K562 (cell line): Measurements from ENCODE around the gene CPNE8. TPM values are rescaled to one million over a fixed set of nuclear protein-coding genes. Genes with fewer than 3 reads are reported as not detected.

Experiments
- ATAC-seq: fragments of 200-7000 bp; cut with Tn5 transposase; 3 replicates; pipeline ENCODE4 v1.9.1; 2020; ENCODE audit warnings: moderate library complexity
- BruUV-seq: library from RNA; stranded (reverse); fragments of 400-500 nt; replicated peaks from 2 replicates; lab custom pipeline; 2021; lab: Mats Ljungman, UMichigan
- CTCF ChIA-PET: fragments of 300-600 bp; formaldehyde crosslinking; extraction: SDS; loops from one replicate; lab custom pipeline; 2021; ENCODE audit warnings: low intra/inter-chr PET ratio; lab: Yijun Ruan, JAX
- POLR2A ChIA-PET: fragments of 300-600, 350-650 bp; sonication (Branson Sonifier 250); formaldehyde crosslinking; extraction: SDS; loops from one replicate; lab custom pipeline; 2021; ENCODE audit warnings: antibody characterized with exemption, inconsistent platforms; lab: Yijun Ruan, JAX
- DNase-seq, 4 experiments: peaks; one replicate each; pipeline versions ENCODE4 v3.0.0 to v3.0.0-alpha.2; 2011 to 2018; ENCODE audit warnings: low spot score in 3 of 4, mixed read lengths in 3 of 4; ENCODE audit errors: extremely low read depth in 1 of 4
- FAIRE-seq: peaks from 2 replicates; lab custom pipeline; 2011; peaks lifted over from hg19 to GRCh38; lab: Jason Lieb, UNC
- H2AFZ ChIP-seq: 2 replicates; pipeline ENCODE4 v1.6.0; 2011; ENCODE audit warnings: low read depth, low read length, control low read depth, inconsistent platforms
- H3K27ac ChIP-seq: fragments of 200-600 bp; 3 replicates; pipeline ENCODE4 v1.8.0; 2011; ENCODE audit warnings: low read depth, mild to moderate bottlenecking, control low read depth, inconsistent platforms, low read length, moderate library complexity, mixed read lengths; ENCODE audit errors: extremely low read depth
- H3K27me3 ChIP-seq, 2 experiments: fragments of 300-600 bp in 1 of 2; 2 replicates in 1 of 2; 3 replicates in 1 of 2; pipeline versions ENCODE4 v1.6.0 to v1.8.0; 2011; ENCODE audit warnings: inconsistent platforms in 2 of 2, low read length in 2 of 2, mild to moderate bottlenecking in 1 of 2, mixed read lengths in 1 of 2, moderate library complexity in 1 of 2; ENCODE audit not compliant: control insufficient read depth in 2 of 2, insufficient read depth in 2 of 2
- H3K36me3 ChIP-seq: fragments of 300-600 bp; 3 replicates; pipeline ENCODE4 v1.8.0; 2011; ENCODE audit warnings: mild to moderate bottlenecking, low read length, inconsistent platforms; ENCODE audit not compliant: control insufficient read depth, insufficient read depth
- H3K4me1 ChIP-seq, 2 experiments: fragments of 200-600 bp in 1 of 2; replicated peaks in 1 of 2; 2 replicates in 1 of 2; 3 replicates in 1 of 2; pipeline versions ENCODE4 v1.5.1 to v1.8.0; 2011; ENCODE audit warnings: inconsistent platforms in 2 of 2, low read length in 2 of 2, mild to moderate bottlenecking in 1 of 2, mixed read lengths in 1 of 2, moderate library complexity in 1 of 2; ENCODE audit not compliant: control insufficient read depth in 2 of 2, insufficient read depth in 2 of 2
- H3K4me2 ChIP-seq: 2 replicates; pipeline ENCODE4 v1.6.1; 2011; ENCODE audit warnings: low read length, control low read depth, inconsistent platforms, mixed read lengths; ENCODE audit not compliant: insufficient read depth
- H3K4me3 ChIP-seq: fragments of 200-600 bp; sonication (generic), shearing (Covaris generic); 2 replicates; pipeline ENCODE4 v1.5.1; 2016; ENCODE audit warnings: control low read depth, inconsistent platforms
- H3K79me2 ChIP-seq: fragments of 200-600 bp; 3 replicates; pipeline ENCODE4 v1.8.0; 2011; ENCODE audit warnings: low read length, inconsistent platforms; ENCODE audit not compliant: control insufficient read depth, insufficient read depth
- H3K9ac ChIP-seq, 2 experiments: 2 replicates each; pipeline versions ENCODE4 v1.6.0 to v1.6.1; 2011; ENCODE audit warnings: low read depth in 2 of 2, low read length in 2 of 2, control low read depth in 1 of 2, inconsistent platforms in 1 of 2, mild to moderate bottlenecking in 1 of 2, mixed read lengths in 1 of 2; ENCODE audit not compliant: insufficient read depth in 1 of 2
- H3K9me1 ChIP-seq: one replicate; pipeline ENCODE4 v1.6.0; 2011; ENCODE audit warnings: inconsistent platforms, mild to moderate bottlenecking, low read length, moderate library complexity; ENCODE audit not compliant: control insufficient read depth, insufficient read depth
- H3K9me3 ChIP-seq: replicated peaks from 2 replicates; pipeline ENCODE4 v1.5.1; 2011; ENCODE audit warnings: low read depth, low read length, inconsistent platforms; ENCODE audit not compliant: control insufficient read depth, insufficient read depth
- H4K20me1 ChIP-seq: replicated peaks from 2 replicates; pipeline ENCODE4 v1.6.1; 2011; ENCODE audit warnings: low read length, inconsistent platforms, mixed read lengths; ENCODE audit not compliant: control insufficient read depth, insufficient read depth
- BRCA1 ChIP-seq, 2 experiments: fragments of 450-650 bp in 1 of 2; sonication (generic) in 1 of 2; formaldehyde crosslinking in 1 of 2; IDR thresholded peaks; 2 replicates each; pipeline versions ENCODE4 v1.5.0 to v1.6.1; 2017 to 2020; ENCODE audit warnings: mild to moderate bottlenecking in 1 of 2, missing genetic modification reagents in 1 of 2
- CHCHD3 ChIP-seq: fragments of 250-450 bp; sonication (Bioruptor Pico); IDR thresholded peaks from 2 replicates; pipeline ENCODE4 v2.1.2; 2022; ENCODE audit warnings: mild to moderate bottlenecking
- DIDO1 ChIP-seq: fragments of 450-650 bp; IDR thresholded peaks from 2 replicates; pipeline ENCODE4 v1.6.1; 2016; ENCODE audit warnings: low read depth, missing biosample characterization, missing genetic modification characterization
- FOXA1 ChIP-seq: fragments of 450-650 bp; IDR thresholded peaks from 2 replicates; pipeline ENCODE4 v1.6.1; 2016; ENCODE audit warnings: mild to moderate bottlenecking, borderline replicate concordance
- FOXA3 ChIP-seq, 2 experiments: fragments of 450-650 bp in 1 of 2; sonication (generic) in 1 of 2; formaldehyde crosslinking; IDR thresholded peaks in 1 of 2; conservative IDR thresholded peaks in 1 of 2; 2 replicates each; pipeline versions ENCODE4 v1.4.0 to v1.8.0; 2020 to 2022; ENCODE audit warnings: mild to moderate bottlenecking in 2 of 2, missing genetic modification reagents in 1 of 2
- FOXJ2 ChIP-seq: fragments of 200-800 bp; sonication (Bioruptor generic); IDR thresholded peaks from 2 replicates; pipeline ENCODE4 v1.6.1; 2016; ENCODE audit warnings: missing genetic modification characterization, missing compliant biosample characterization
- GTF2B ChIP-seq: IDR thresholded peaks from 2 replicates; pipeline ENCODE4 v1.6.1; 2011; ENCODE audit not compliant: insufficient read length; ENCODE audit errors: extremely low read depth
- LEF1 ChIP-seq: fragments of 450-650 bp; IDR thresholded peaks from 2 replicates; pipeline ENCODE4 v1.6.1; 2016; ENCODE audit warnings: mild to moderate bottlenecking
- MEIS2 ChIP-seq: fragments of 450-650 bp; IDR thresholded peaks from 2 replicates; pipeline ENCODE4 v1.6.1; 2014; ENCODE audit warnings: mild to moderate bottlenecking; ENCODE audit not compliant: partially characterized antibody
- PBX2 ChIP-seq, 2 experiments: IDR thresholded peaks in 1 of 2; conservative IDR thresholded peaks in 1 of 2; 2 replicates each; pipeline ENCODE4 v1.6.1; 2016; ENCODE audit warnings: low read depth in 2 of 2, mild to moderate bottlenecking in 1 of 2, missing compliant biosample characterization in 1 of 2, missing genetic modification characterization in 1 of 2, moderate library complexity in 1 of 2
- RBM17 ChIP-seq: fragments of 200-400 bp; formaldehyde crosslinking; IDR thresholded peaks from 2 replicates; pipeline ENCODE4 v1.6.1; 2017; ENCODE audit warnings: low read depth, mild to moderate bottlenecking, low read length, borderline replicate concordance
- RHOXF2B ChIP-seq: fragments of 250-450 bp; sonication (Bioruptor Pico); conservative IDR thresholded peaks from 2 replicates; pipeline ENCODE4 v1.5.1; 2021
- RUNX1 ChIP-seq: sonication (generic); IDR thresholded peaks from 2 replicates; pipeline ENCODE4 v1.6.1; 2016; ENCODE audit warnings: antibody characterized with exemption, low read depth
- SNIP1 ChIP-seq: fragments of 450-650 bp; IDR thresholded peaks from 2 replicates; pipeline ENCODE4 v1.7.1; 2017; ENCODE audit warnings: low read depth, mild to moderate bottlenecking
- SOX6 ChIP-seq: fragments of 450-650 bp; IDR thresholded peaks from 2 replicates; pipeline ENCODE4 v1.6.1; 2014; ENCODE audit warnings: mild to moderate bottlenecking
- SP2 ChIP-seq: IDR thresholded peaks from 2 replicates; pipeline ENCODE4 v1.6.1; 2011; ENCODE audit warnings: mild to moderate bottlenecking, low read depth, low read length, moderate library complexity; ENCODE audit not compliant: poor library complexity, severe bottlenecking; ENCODE audit errors: extremely low read depth
- TCF7 ChIP-seq: sonication (generic); IDR thresholded peaks from 2 replicates; pipeline ENCODE4 v1.6.1; 2016; ENCODE audit warnings: antibody characterized with exemption, borderline replicate concordance
- WGBS: fragments of 100-300 bp; shearing (Covaris generic); methylation state at CpG from one replicate; pipeline ENCODE4 v1.1.6; 2016; ENCODE audit warnings: low coverage, mixed read lengths; ENCODE audit not compliant: insufficient coverage; ENCODE audit errors: missing lambda C conversion rate; 5-methylcytosine and 5-hydroxymethylcytosine counted together
- in situ Hi-C: fragments of 300-500 bp; cut with MboI; formaldehyde crosslinking; loops from 4 replicates; pipeline ENCODE4 v1.15.0; 2018; ENCODE audit warnings: inconsistent platforms, mixed read lengths
- intact Hi-C: fragments of 100-400 bp; cut with micrococcal nuclease; formaldehyde crosslinking; loops from 2 replicates; pipeline ENCODE4 v1.14.2; 2022
- polyA plus RNA-seq, 8 experiments: library from polyadenylated mRNA; depleted of rRNA in 4 of 8; stranded (reverse) in 5 of 8; unstranded in 3 of 8; fragments of >200 nt; fragmentation: Nextera tagmentation in 2 of 8; fragmentation: Illumina TruSeq in 1 of 8; extraction: Ambion mirVana in 2 of 8; extraction: Trizol in 1 of 8; gene quantifications; 2 replicates each; pipeline versions ENCODE4 v1.2.1 to v1.2.3, GENCODE V29; 2011 to 2014; ENCODE audit warnings: inconsistent platforms in 1 of 8, missing spikeins in 1 of 8
- total RNA-seq, 7 experiments: library from RNA; depleted of rRNA in 6 of 7; stranded (reverse); fragments of >200 nt in 6 of 7; fragmentation: Illumina TruSeq in 2 of 7; extraction: Trizol in 2 of 7; gene quantifications; 2 replicates each; pipeline versions ENCODE4 v1.2.1 to v1.2.3, GENCODE V29; 2011 to 2021; ENCODE audit warnings: low replicate concordance in 1 of 7

The CPNE8 gene
- total and polyA plus RNA-seq, 9 of the 15 experiments (the other 6 are each of a cell fraction or from before 2014, with no cell fraction given): 2.4 to 7.0 (median 4.2) TPM

- intact Hi-C loops (no loop called here), in situ Hi-C loops (loop anchor here (10.0 kb wide), 1 partner anchor 675 kb away; no protein-coding TSS in a partner anchor)
- Histone ChIP-seq H3K4me3 (no peak overlapping the region), H3K9ac (no peak overlapping the region), H3K9me1 (no peaks in the 10 kb centered on the region), H3K36me3 (no peaks in the 10 kb centered on the region), H3K27me3 (no peaks in the 10 kb centered on the region), H4K20me1 (no peaks in the 10 kb centered on the region), H3K27ac (no peak overlapping the region), H3K4me1 (peaks cover 0 to 2% of the 10 kb centered on the region in 2 experiments; a peak in 2 of 5 replicates), H2AFZ (no peak overlapping the region), H3K4me2 (no peak overlapping the region), H3K79me2 (no peaks in the 10 kb centered on the region), H3K9me3 (no peaks in the 10 kb centered on the region)
- no peak for FAIRE-seq
- CTCF ChIA-PET: no interaction called here
- 0% methylated on average over 1 of the region's 1 CpG for WGBS
- no TSS peak for BruUV-seq
- POLR2A ChIA-PET: interaction anchor here (0.8 to 1.1 kb wide), 2 partner anchors 11 to 145 kb away, joined by 3 read pairs; no protein-coding TSS in a partner anchor
- ATAC-seq: no peak
- no peak for DNase-seq
- TF ChIP-seq RUNX1 (no peak), FOXA3 (CRISPR knock-in tag; conservative IDR thresholded peaks at IDR 0.05 in 1 of 2, IDR thresholded peaks at IDR 0.05 in 1 of 2) (peak in 1 of 2 experiments; percentile 87; a peak in 2 of 4 replicates), PBX2 (CRISPR knock-in tag; IDR thresholded peaks at IDR 0.05; ENCODE audit: low read depth) (0 out of 2 replicates have a peak, but pooled peaks have one; percentile 21), PBX2 (tag; conservative IDR thresholded peaks at IDR 0.05; ENCODE audit: low read depth) (peak; percentile 93), FOXJ2 (no peak), MEIS2 (peak; percentile 97), FOXA1 (0 out of 2 replicates have a peak, but pooled peaks have one; percentile 18), SOX6 (peak; percentile 37; the same call in 1 of the 2 replicates), DIDO1 (tag) (no peak), SP2 (no peak), LEF1 (peak; percentile 27; the same call in 1 of the 2 replicates), RHOXF2B (no peak), BRCA1 (IDR thresholded peaks at IDR 0.05) (no peak), BRCA1 (CRISPR knock-in tag; IDR thresholded peaks at IDR 0.05) (no peak), TCF7 (no peak), GTF2B (no peak), CHCHD3 (CRISPR knock-in tag) (no peak), RBM17 (no peak), SNIP1 (no peak)
These were observed 15.1 kb downstream of the CPNE8 start for GRCh38 chr12:38890102-38890855.
